Fibroblast of lung (primary cell): Measurements from ENCODE around the gene RAP1GAP. TPM values are rescaled to one million over a fixed set of nuclear protein-coding genes. Genes with fewer than 3 reads are reported as not detected.

ENCODE experiments used
- DNase-seq, 2 donors: peaks; one replicate each; pipeline versions ENCODE4 v3.0.0 to v3.0.0-alpha.2; 2010; ENCODE audit warnings: low read depth in 2 of 2
- H2AFZ ChIP-seq: 2 replicates; pipeline ENCODE4 v1.5.1; 2012; ENCODE audit warnings: low read length, control low read depth, inconsistent platforms
- H3K27ac ChIP-seq: 2 replicates; pipeline ENCODE4 v1.5.1; 2011; ENCODE audit warnings: low read length, control low read depth; ENCODE audit not compliant: insufficient read depth
- H3K27me3 ChIP-seq: 2 replicates; pipeline ENCODE4 v1.5.1; 2011; ENCODE audit warnings: mild to moderate bottlenecking, low read length; ENCODE audit not compliant: control insufficient read depth, insufficient read depth
- H3K36me3 ChIP-seq: 2 replicates; pipeline ENCODE4 v1.5.1; 2011; ENCODE audit warnings: low read length; ENCODE audit not compliant: control insufficient read depth, insufficient read depth
- H3K4me1 ChIP-seq: 2 replicates; pipeline ENCODE4 v1.5.1; 2011; ENCODE audit warnings: low read length; ENCODE audit not compliant: control insufficient read depth, insufficient read depth; ENCODE audit errors: extremely low read depth
- H3K4me2 ChIP-seq: 2 replicates; pipeline ENCODE4 v1.5.1; 2011; ENCODE audit warnings: low read length, control low read depth; ENCODE audit not compliant: insufficient read depth; ENCODE audit errors: extremely low read depth
- H3K4me3 ChIP-seq, 4 experiments: fragments of 200-600 bp in 1 of 4; sonication (generic) in 1 of 4; replicated peaks in 1 of 4; 2 replicates each; pipeline ENCODE4 v1.5.1; 2011 to 2016; ENCODE audit warnings: low read length in 4 of 4, low read depth in 3 of 4, mild to moderate bottlenecking in 3 of 4, control low read depth in 2 of 4, inconsistent platforms in 1 of 4, mixed read lengths in 1 of 4; ENCODE audit not compliant: insufficient read depth in 1 of 4; ENCODE audit errors: control extremely low read depth in 1 of 4
- H3K79me2 ChIP-seq: 2 replicates; pipeline ENCODE4 v1.5.1; 2012; ENCODE audit warnings: mild to moderate bottlenecking, low read length, inconsistent platforms; ENCODE audit not compliant: control insufficient read depth, insufficient read depth
- H3K9ac ChIP-seq: 2 replicates; pipeline ENCODE4 v1.5.1; 2011; ENCODE audit warnings: mild to moderate bottlenecking, low read length, control low read depth; ENCODE audit not compliant: insufficient read depth
- H3K9me3 ChIP-seq: 2 replicates; pipeline ENCODE4 v1.5.1; 2012; ENCODE audit warnings: low read depth, low read length; ENCODE audit not compliant: control insufficient read depth, insufficient read depth
- H4K20me1 ChIP-seq: 2 replicates; pipeline ENCODE4 v1.5.1; 2011; ENCODE audit warnings: low read length; ENCODE audit not compliant: control insufficient read depth, insufficient read depth; ENCODE audit errors: extremely low read depth
- CTCF ChIP-seq, 2 donors: IDR thresholded peaks in 1 of 2; conservative IDR thresholded peaks in 1 of 2; 1 replicate in 1 of 2; 2 replicates in 1 of 2; pipeline ENCODE4 v1.5.1; 2011 to 2012; ENCODE audit warnings: low read length in 2 of 2, control low read depth in 1 of 2, inconsistent platforms in 1 of 2, low read depth in 1 of 2, mild to moderate bottlenecking in 1 of 2
- EZH2 ChIP-seq: IDR thresholded peaks from 2 replicates; pipeline ENCODE4 v1.5.1; 2012; ENCODE audit warnings: low read length, control low read depth, mild to moderate bottlenecking; ENCODE audit errors: missing control alignments
- polyA plus RNA-seq, 2 donors: library from polyadenylated mRNA; depleted of rRNA in 1 of 2; stranded (reverse) in 1 of 2; unstranded in 1 of 2; fragments of >200 nt; gene quantifications; 2 replicates each; pipeline ENCODE4 v1.2.1, GENCODE V29; 2011 to 2012; ENCODE audit warnings: missing spikeins in 1 of 2
- total RNA-seq: library from RNA; depleted of rRNA; stranded (reverse); fragments of >200 nt; gene quantifications from 2 replicates; pipeline ENCODE4 v1.2.1, GENCODE V29; 2014

Gene RAP1GAP
- total and polyA plus RNA-seq, 2 donors (not counting 1 experiment from before 2014, with no cell fraction given), result under 0.01 to 0.05 TPM

- H2AFZ ChIP-seq, result no peak overlapping the region
- no peak overlapping the region for H3K4me3 ChIP-seq
- peak in 1 of 2 donors; percentile 53 for DNase-seq
- no peak overlapping the region for H3K9ac ChIP-seq
- no peak overlapping the region for H3K4me2 ChIP-seq
- H3K79me2 ChIP-seq, result no peaks in the 10 kb centered on the region
- TF ChIP-seq EZH2 (no peak), CTCF (conservative IDR thresholded peaks at IDR 0.05 in 1 of 2, IDR thresholded peaks at IDR 0.05 in 1 of 2; ENCODE audit: low read depth in 1 of 2, low read length in 2 of 2) (no peak)
- H3K4me1 ChIP-seq, result no peaks in the 10 kb centered on the region
- H4K20me1 ChIP-seq, result no peaks in the 10 kb centered on the region
- H3K9me3 ChIP-seq, result no peaks in the 10 kb centered on the region
- H3K27me3 ChIP-seq, result no peaks in the 10 kb centered on the region
- no peaks in the 10 kb centered on the region for H3K36me3 ChIP-seq
- H3K27ac ChIP-seq, result no peak overlapping the region
Measured at GRCh38 chr1:21564521-21565095, 104.5 kb downstream of the RAP1GAP start.

GRCh38 chr1:21563971-21564370 is 105.2 kb downstream of the RAP1GAP start:
- Histone ChIP-seq H3K27me3 (no peaks in the 10 kb centered on the region), H2AFZ (no peak overlapping the region), H3K36me3 (no peaks in the 10 kb centered on the region), H3K79me2 (no peaks in the 10 kb centered on the region), H3K4me1 (no peaks in the 10 kb centered on the region), H3K9me3 (no peaks in the 10 kb centered on the region), H3K9ac (no peak overlapping the region), H4K20me1 (no peaks in the 10 kb centered on the region), H3K4me3 (no peak overlapping the region), H3K27ac (no peak overlapping the region), H3K4me2 (no peak overlapping the region)
- no peak for DNase-seq
- TF ChIP-seq EZH2, result no peak
- no peak for TF ChIP-seq CTCF (conservative IDR thresholded peaks at IDR 0.05 in 1 of 2, IDR thresholded peaks at IDR 0.05 in 1 of 2; ENCODE audit: low read depth in 1 of 2, low read length in 2 of 2)

- no peak for TF ChIP-seq EZH2
- TF ChIP-seq CTCF (conservative IDR thresholded peaks at IDR 0.05 in 1 of 2, IDR thresholded peaks at IDR 0.05 in 1 of 2; ENCODE audit: low read depth in 1 of 2, low read length in 2 of 2), result no peak
- Histone ChIP-seq H3K4me1 (no peaks in the 10 kb centered on the region), H2AFZ (no peak overlapping the region), H3K9me3 (no peaks in the 10 kb centered on the region), H3K36me3 (no peaks in the 10 kb centered on the region), H3K27me3 (no peaks in the 10 kb centered on the region), H3K27ac (no peak overlapping the region), H3K79me2 (no peaks in the 10 kb centered on the region), H4K20me1 (no peaks in the 10 kb centered on the region), H3K9ac (no peak overlapping the region), H3K4me2 (no peak overlapping the region), H3K4me3 (no peak overlapping the region)
- DNase-seq, result no peak
Measured at GRCh38 chr1:21562896-21563295, 106.3 kb downstream of the RAP1GAP start.
